ENCODE data around the gene POLR3K. TPM values are rescaled to one million over a fixed set of nuclear protein-coding genes. Genes with fewer than 3 reads are reported as not detected.

POLR3K gene
- total RNA-seq, 1 experiment from 2014 or later: 22.7 TPM

DNA sequence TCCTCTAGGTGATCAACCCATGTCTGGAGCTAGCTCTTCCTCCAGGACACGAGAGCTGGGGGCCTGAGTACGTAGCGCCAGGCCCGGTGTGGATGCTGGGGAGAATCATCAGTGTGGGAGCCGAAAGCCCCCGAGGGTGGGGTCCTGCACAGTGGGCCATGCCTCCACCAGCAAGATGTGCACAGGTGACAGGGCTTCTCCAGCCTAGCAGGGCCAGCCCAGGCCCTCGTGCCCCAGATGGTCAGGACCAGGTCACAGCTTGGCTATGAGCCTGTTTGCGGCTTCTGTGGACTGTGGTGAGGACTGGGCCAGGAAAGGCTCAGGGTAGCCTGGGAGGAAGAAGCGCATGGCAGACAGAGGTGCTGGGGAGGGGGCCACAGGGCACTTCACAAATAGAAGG, 32.5 kb upstream of the POLR3K start:
- ChIA-PET CTCF (no interaction called here), POLR2A (no interaction called here), RAD21 (ENCODE audit: low non-redundant PET in 1 of 2, low total read pairs in 2 of 2, uncharacterized antibody in 2 of 2, unreplicated experiment in 2 of 2) (no interaction called here)
- no peaks in the 10 kb centered on the region for H3K79me2 ChIP-seq (ENCODE audit: insufficient read depth, low read length)
- no peaks in the 10 kb centered on the region for H3K27me3 ChIP-seq (ENCODE audit: insufficient read depth, low read length)
- ATAC-seq (no peak), DNase-seq (ENCODE audit: low read depth, low spot score) (no peak)
- intact Hi-C loops (cut with micrococcal nuclease): no loop called here
- H2AFZ ChIP-seq (ENCODE audit: low read depth, low read length, poor library complexity, severe bottlenecking): no peak overlapping the region
- no peaks in the 10 kb centered on the region for H3K9me2 ChIP-seq (ENCODE audit: insufficient read depth)
- BruUV-seq (replicated peaks): TSS peak; percentile 44
- TF ChIP-seq ELF1 (IDR thresholded peaks at IDR 0.05; ENCODE audit: borderline replicate concordance, low read depth): no peak
- no peak for TF ChIP-seq YY1 (IDR thresholded peaks at IDR 0.05; ENCODE audit: extremely low read depth, insufficient replicate concordance, low read depth, low read length)
- no peak for TF ChIP-seq TCF7L2 (IDR thresholded peaks at IDR 0.05; ENCODE audit: borderline replicate concordance, extremely low read depth, insufficient read depth, insufficient read length)
- TF ChIP-seq POLR2A (IDR thresholded peaks at IDR 0.05; ENCODE audit: borderline replicate concordance, extremely low read depth, insufficient read depth, insufficient read length): no peak
- no peak for TF ChIP-seq FOSL1 (IDR thresholded peaks at IDR 0.05; ENCODE audit: low read depth)
- TF ChIP-seq ZBTB33 (IDR thresholded peaks at IDR 0.05; ENCODE audit: extremely low read depth, insufficient replicate concordance, low read length): no peak
- TF ChIP-seq SIN3A (IDR thresholded peaks at IDR 0.05; ENCODE audit: low read depth): no peak
- no peak for TF ChIP-seq REST (IDR thresholded peaks at IDR 0.05; ENCODE audit: low read depth)
- TF ChIP-seq, protein P1, sequence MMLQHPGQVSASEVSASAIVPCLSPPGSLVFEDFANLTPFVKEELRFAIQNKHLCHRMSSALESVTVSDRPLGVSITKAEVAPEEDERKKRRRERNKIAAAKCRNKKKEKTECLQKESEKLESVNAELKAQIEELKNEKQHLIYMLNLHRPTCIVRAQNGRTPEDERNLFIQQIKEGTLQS (IDR thresholded peaks at IDR 0.05): no peak
- TF ChIP-seq EGR1 (IDR thresholded peaks at IDR 0.05; ENCODE audit: low read depth): no peak
- TF ChIP-seq SRF (IDR thresholded peaks at IDR 0.05; ENCODE audit: low read depth): no peak
- TF ChIP-seq CBX3 (IDR thresholded peaks at IDR 0.05; ENCODE audit: low read depth): no peak
- TF ChIP-seq POLR2AphosphoS5 (IDR thresholded peaks at IDR 0.05; ENCODE audit: low read depth, low read length): no peak
- TF ChIP-seq EZH2 (IDR thresholded peaks at IDR 0.05): no peak
- no peak for TF ChIP-seq EZH2phosphoT487 (IDR thresholded peaks at IDR 0.05; ENCODE audit: borderline replicate concordance)
- TF ChIP-seq SP1 (IDR thresholded peaks at IDR 0.05; ENCODE audit: low read depth): no peak
- no peak overlapping the region for H3K27ac ChIP-seq (ENCODE audit: low read depth, low read length)
- no peaks in the 10 kb centered on the region for H3K4me1 ChIP-seq (ENCODE audit: control insufficient read depth in 1 of 2, insufficient read depth in 2 of 2, low read length in 2 of 2)
- H3K36me3 ChIP-seq (ENCODE audit: control insufficient read depth in 1 of 2, insufficient read depth in 2 of 2, low read length in 2 of 2): no peaks in the 10 kb centered on the region
- H3K9ac ChIP-seq (ENCODE audit: low read length): no peak overlapping the region
- no peaks in the 10 kb centered on the region for H3K9me3 ChIP-seq (ENCODE audit: control insufficient read depth in 1 of 2, insufficient read depth in 1 of 2, low read depth in 1 of 2, low read length in 2 of 2)
- no peak overlapping the region for H3K4me3 ChIP-seq (replicated peaks in 1 of 2; ENCODE audit: low read depth in 1 of 2, low read length in 2 of 2)
- H3K4me2 ChIP-seq (ENCODE audit: low read length): no peak overlapping the region
- no peaks in the 10 kb centered on the region for H4K20me1 ChIP-seq (ENCODE audit: insufficient read depth)
